Measurements from ENCODE around the gene ACYP1. TPM values are rescaled to one million over a fixed set of nuclear protein-coding genes. Genes with fewer than 3 reads are reported as not detected.

Gene ACYP1
- polyA plus RNA-seq, 3 donors, result 2.8 to 11.8 (median 4.3) TPM

- Mint-ChIP-seq H3K27me3 (ENCODE audit: low read depth in 3 of 3) (no peaks in the 10 kb centered on the region), H3K4me3 (no peak overlapping the region), H3K4me1 (no peaks in the 10 kb centered on the region), H3K27ac (no peak overlapping the region), H3K36me3 (peaks cover 66 to 87% of the 10 kb centered on the region in 2 donors), H3K9me3 (no peaks in the 10 kb centered on the region)
- 100% methylated on average over 1 of the region's 2 CpGs for WGBS (ENCODE audit: insufficient coverage)
- intact Hi-C loops (cut with micrococcal nuclease), result no loop called here
- Histone ChIP-seq H3K36me3 (replicated peaks in 1 of 2; ENCODE audit: control insufficient read depth in 1 of 2, insufficient read depth in 2 of 2, low read length in 2 of 2) (peaks cover 52 to 80% of the 10 kb centered on the region in 2 donors), H4K20me1 (ENCODE audit: insufficient read depth, low read length) (no peaks in the 10 kb centered on the region), H3K9ac (ENCODE audit: insufficient read depth, low read length, poor library complexity, severe bottlenecking) (no peak overlapping the region), H3K9me3 (replicated peaks in 1 of 2; ENCODE audit: control insufficient read depth in 1 of 2, insufficient read depth in 1 of 2, low read length in 2 of 2) (no peaks in the 10 kb centered on the region), H3K27me3 (ENCODE audit: control insufficient read depth in 2 of 2, insufficient read depth in 2 of 2, low read length in 2 of 2) (no peaks in the 10 kb centered on the region), H3K4me2 (replicated peaks; ENCODE audit: extremely low read depth, low read length, poor library complexity, severe bottlenecking) (no peak overlapping the region), H3K4me1 (ENCODE audit: control insufficient read depth in 1 of 2, insufficient read depth in 2 of 2, low read length in 2 of 2) (no peaks in the 10 kb centered on the region), H2AFZ (ENCODE audit: insufficient read depth, low read depth, low read length, poor library complexity, severe bottlenecking) (no peak overlapping the region), H3K4me3 (replicated peaks in 1 of 3; ENCODE audit: low read depth in 2 of 3, low read length in 3 of 3) (no peak overlapping the region), H3K79me2 (ENCODE audit: insufficient read depth, low read length) (no peaks in the 10 kb centered on the region), H3K27ac (ENCODE audit: low read depth in 1 of 2, low read length in 2 of 2) (no peak overlapping the region)
- TF ChIP-seq, protein P1, sequence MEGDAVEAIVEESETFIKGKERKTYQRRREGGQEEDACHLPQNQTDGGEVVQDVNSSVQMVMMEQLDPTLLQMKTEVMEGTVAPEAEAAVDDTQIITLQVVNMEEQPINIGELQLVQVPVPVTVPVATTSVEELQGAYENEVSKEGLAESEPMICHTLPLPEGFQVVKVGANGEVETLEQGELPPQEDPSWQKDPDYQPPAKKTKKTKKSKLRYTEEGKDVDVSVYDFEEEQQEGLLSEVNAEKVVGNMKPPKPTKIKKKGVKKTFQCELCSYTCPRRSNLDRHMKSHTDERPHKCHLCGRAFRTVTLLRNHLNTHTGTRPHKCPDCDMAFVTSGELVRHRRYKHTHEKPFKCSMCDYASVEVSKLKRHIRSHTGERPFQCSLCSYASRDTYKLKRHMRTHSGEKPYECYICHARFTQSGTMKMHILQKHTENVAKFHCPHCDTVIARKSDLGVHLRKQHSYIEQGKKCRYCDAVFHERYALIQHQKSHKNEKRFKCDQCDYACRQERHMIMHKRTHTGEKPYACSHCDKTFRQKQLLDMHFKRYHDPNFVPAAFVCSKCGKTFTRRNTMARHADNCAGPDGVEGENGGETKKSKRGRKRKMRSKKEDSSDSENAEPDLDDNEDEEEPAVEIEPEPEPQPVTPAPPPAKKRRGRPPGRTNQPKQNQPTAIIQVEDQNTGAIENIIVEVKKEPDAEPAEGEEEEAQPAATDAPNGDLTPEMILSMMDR (IDR thresholded peaks at IDR 0.05), result no peak
- DNase-seq, result no peak
These were observed 30.9 kb downstream of the ACYP1 start for GRCh38 chr14:75032939-75033338.

DNA sequence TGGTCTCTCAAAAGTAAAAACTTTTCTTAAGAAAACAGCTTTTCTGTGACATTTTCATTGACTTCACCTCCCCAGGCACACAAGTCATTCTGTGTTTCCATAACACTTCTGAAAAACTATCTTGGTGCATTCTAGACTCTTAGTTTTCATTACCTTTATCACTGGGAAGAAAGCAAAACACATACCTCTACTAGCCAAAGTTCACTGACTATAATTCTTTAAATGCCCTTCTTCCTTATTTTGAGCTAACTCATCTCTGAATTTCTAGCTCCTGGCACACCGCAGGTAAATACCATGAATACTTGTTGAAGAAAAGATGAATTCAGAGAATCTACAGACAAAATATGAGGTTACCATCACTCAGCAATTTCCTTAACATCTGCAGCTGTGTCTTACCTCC is 33.7 kb downstream of the ACYP1 start:
- Mint-ChIP-seq H3K9me3 (no peaks in the 10 kb centered on the region), H3K4me3 (no peak overlapping the region), H3K36me3 (peaks cover 50 to 78% of the 10 kb centered on the region in 2 donors), H3K4me1 (no peaks in the 10 kb centered on the region), H3K27ac (peak overlapping the region in 1 of 7 donors; percentile 27), H3K27me3 (ENCODE audit: low read depth in 3 of 3) (peaks cover 0 to 2% (median 0%) of the 10 kb centered on the region in 3 donors)
- intact Hi-C loops (cut with micrococcal nuclease), result no loop called here
- no peaks in the 10 kb centered on the region for H3K9me3 ChIP-seq (replicated peaks in 1 of 2; ENCODE audit: control insufficient read depth in 1 of 2, insufficient read depth in 1 of 2, low read length in 2 of 2)
- no peak overlapping the region for H2AFZ ChIP-seq (ENCODE audit: insufficient read depth, low read depth, low read length, poor library complexity, severe bottlenecking)
- peaks cover 45 to 57% of the 10 kb centered on the region in 2 donors for H3K36me3 ChIP-seq (replicated peaks in 1 of 2; ENCODE audit: control insufficient read depth in 1 of 2, insufficient read depth in 2 of 2, low read length in 2 of 2)
- no peak overlapping the region for H3K9ac ChIP-seq (ENCODE audit: insufficient read depth, low read length, poor library complexity, severe bottlenecking)
- TF ChIP-seq, protein P1 (IDR thresholded peaks at IDR 0.05), result no peak
- no CpG with 5 or more reads among the region's 1 CpG for WGBS (ENCODE audit: insufficient coverage)
- no peak overlapping the region for H3K4me2 ChIP-seq (replicated peaks; ENCODE audit: extremely low read depth, low read length, poor library complexity, severe bottlenecking)
- no peak overlapping the region for H3K27ac ChIP-seq (ENCODE audit: low read depth in 1 of 2, low read length in 2 of 2)
- H3K4me3 ChIP-seq (replicated peaks in 1 of 3; ENCODE audit: low read depth in 2 of 3, low read length in 3 of 3), result no peak overlapping the region
- DNase-seq, result no peak
- no peaks in the 10 kb centered on the region for H3K79me2 ChIP-seq (ENCODE audit: insufficient read depth, low read length)
- H4K20me1 ChIP-seq (ENCODE audit: insufficient read depth, low read length), result no peaks in the 10 kb centered on the region
- peaks cover 6 to 8% of the 10 kb centered on the region in 2 donors for H3K4me1 ChIP-seq (ENCODE audit: control insufficient read depth in 1 of 2, insufficient read depth in 2 of 2, low read length in 2 of 2)
- H3K27me3 ChIP-seq (ENCODE audit: control insufficient read depth in 2 of 2, insufficient read depth in 2 of 2, low read length in 2 of 2), result no peaks in the 10 kb centered on the region
